Left lung (tissue), 10 donors: ENCODE measurements around the gene USO1. TPM values are rescaled to one million over a fixed set of nuclear protein-coding genes. Genes with fewer than 3 reads are reported as not detected.
"Not testable (repeated sequence)": the region's sequence is repeated elsewhere in the genome, so short reads cannot be mapped to it uniquely, and the experiment has no call there.

Source experiments
- ATAC-seq: fragments of 200-7000 bp; cut with Tn5 transposase; one replicate; pipeline ENCODE4 v1.9.1; 2020; ENCODE audit warnings: moderate library complexity
- DNase-seq, 4 donors: peaks; one replicate each; pipeline ENCODE4 v3.0.0-alpha.2; 2013 to 2020
- H3K27ac ChIP-seq, 2 donors: fragments of 200-600 bp; sonication (generic) in 1 of 2; one replicate each; pipeline versions ENCODE4 v1.5.0 to v1.8.0; 2020 to 2021
- H3K27me3 ChIP-seq, 2 donors: fragments of 200-600 bp; sonication (generic) in 1 of 2; one replicate each; pipeline versions ENCODE4 v1.5.0 to v1.8.0; 2020 to 2021
- H3K36me3 ChIP-seq, 2 donors: fragments of 200-600 bp; sonication (generic) in 1 of 2; one replicate each; pipeline versions ENCODE4 v1.5.0 to v1.8.0; 2020 to 2021
- H3K4me1 ChIP-seq, 2 donors: fragments of 200-600 bp; one replicate each; pipeline ENCODE4 v1.8.0; 2021
- H3K4me3 ChIP-seq, 2 donors: fragments of 200-600 bp; sonication (generic) in 1 of 2; one replicate each; pipeline versions ENCODE4 v1.5.0 to v1.8.0; 2020 to 2021; ENCODE audit warnings: mild to moderate bottlenecking in 1 of 2
- H3K9me3 ChIP-seq, 2 donors: fragments of 200-600 bp; sonication (generic) in 1 of 2; one replicate each; pipeline versions ENCODE4 v1.5.0 to v1.8.0; 2020 to 2021
- intact Hi-C, 2 donors: fragments of 100-400 bp; cut with DNase I; formaldehyde crosslinking; loops; one replicate each; pipeline versions ENCODE4 v1.11.2 to v1.14.2; 2022
- polyA plus RNA-seq, 6 donors: library from polyadenylated mRNA; unstranded; fragments of 120-200 nt; gene quantifications; one replicate each; pipeline ENCODE4 v1.2.1, GENCODE V29; 2013; ENCODE audit not compliant: insufficient read length in 6 of 6
- total RNA-seq, 2 donors: library from RNA; stranded (reverse); fragmentation: NEBNext Ultra II Directional; extraction: Animal tissue kit (Norgen Biotek cat#: 25700); gene quantifications; one replicate each; pipeline ENCODE4 v1.2.1, GENCODE V29; 2021
- TF ChIP-seq, protein P1 (sequence below), 2 donors: fragments of 200-600 bp; sonication (generic) in 1 of 2; IDR thresholded peaks; one replicate each; pipeline versions ENCODE4 v1.5.0 to v1.8.0; 2021; ENCODE audit warnings: antibody characterized with exemption in 2 of 2
- donor health status: DM: no; HTN: yes; CAD: no.
- donor health status: DM: no; HTN: no; CAD: no.

The USO1 gene
- total and polyA plus RNA-seq, 8 donors: 64.2 to 86.1 (median 74.5) TPM

DNA sequence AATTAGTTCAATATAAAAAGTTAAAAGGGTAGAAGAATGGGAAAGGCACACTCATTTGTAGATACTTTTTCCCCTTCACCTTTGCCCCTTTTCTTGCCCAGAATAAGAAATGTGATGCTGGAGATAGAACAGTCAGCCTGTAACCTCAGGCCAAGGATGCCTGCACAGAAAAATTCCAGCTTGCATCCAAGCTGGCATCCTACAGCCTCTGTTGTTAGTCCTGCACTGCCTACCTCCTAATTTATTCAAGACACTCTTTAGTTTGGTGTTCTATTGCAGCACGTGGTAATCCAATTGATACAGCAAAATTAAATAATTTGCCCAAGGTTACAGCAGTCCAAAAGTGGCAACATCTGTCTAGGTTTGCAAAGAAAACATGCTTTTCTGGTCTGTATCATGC, 9.7 kb upstream of the USO1 start:
- no peak overlapping the region for H3K4me3 ChIP-seq
- ATAC-seq: no peak
- TF ChIP-seq, protein P1, sequence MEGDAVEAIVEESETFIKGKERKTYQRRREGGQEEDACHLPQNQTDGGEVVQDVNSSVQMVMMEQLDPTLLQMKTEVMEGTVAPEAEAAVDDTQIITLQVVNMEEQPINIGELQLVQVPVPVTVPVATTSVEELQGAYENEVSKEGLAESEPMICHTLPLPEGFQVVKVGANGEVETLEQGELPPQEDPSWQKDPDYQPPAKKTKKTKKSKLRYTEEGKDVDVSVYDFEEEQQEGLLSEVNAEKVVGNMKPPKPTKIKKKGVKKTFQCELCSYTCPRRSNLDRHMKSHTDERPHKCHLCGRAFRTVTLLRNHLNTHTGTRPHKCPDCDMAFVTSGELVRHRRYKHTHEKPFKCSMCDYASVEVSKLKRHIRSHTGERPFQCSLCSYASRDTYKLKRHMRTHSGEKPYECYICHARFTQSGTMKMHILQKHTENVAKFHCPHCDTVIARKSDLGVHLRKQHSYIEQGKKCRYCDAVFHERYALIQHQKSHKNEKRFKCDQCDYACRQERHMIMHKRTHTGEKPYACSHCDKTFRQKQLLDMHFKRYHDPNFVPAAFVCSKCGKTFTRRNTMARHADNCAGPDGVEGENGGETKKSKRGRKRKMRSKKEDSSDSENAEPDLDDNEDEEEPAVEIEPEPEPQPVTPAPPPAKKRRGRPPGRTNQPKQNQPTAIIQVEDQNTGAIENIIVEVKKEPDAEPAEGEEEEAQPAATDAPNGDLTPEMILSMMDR (IDR thresholded peaks at IDR 0.05): no peak
- no peaks in the 10 kb centered on the region for H3K4me1 ChIP-seq
- no peaks in the 10 kb centered on the region for H3K36me3 ChIP-seq
- no peaks in the 10 kb centered on the region for H3K27me3 ChIP-seq
- H3K9me3 ChIP-seq: no peaks in the 10 kb centered on the region
- intact Hi-C loops: no loop called here
- DNase-seq: no peak
- H3K27ac ChIP-seq: no peak overlapping the region

DNA sequence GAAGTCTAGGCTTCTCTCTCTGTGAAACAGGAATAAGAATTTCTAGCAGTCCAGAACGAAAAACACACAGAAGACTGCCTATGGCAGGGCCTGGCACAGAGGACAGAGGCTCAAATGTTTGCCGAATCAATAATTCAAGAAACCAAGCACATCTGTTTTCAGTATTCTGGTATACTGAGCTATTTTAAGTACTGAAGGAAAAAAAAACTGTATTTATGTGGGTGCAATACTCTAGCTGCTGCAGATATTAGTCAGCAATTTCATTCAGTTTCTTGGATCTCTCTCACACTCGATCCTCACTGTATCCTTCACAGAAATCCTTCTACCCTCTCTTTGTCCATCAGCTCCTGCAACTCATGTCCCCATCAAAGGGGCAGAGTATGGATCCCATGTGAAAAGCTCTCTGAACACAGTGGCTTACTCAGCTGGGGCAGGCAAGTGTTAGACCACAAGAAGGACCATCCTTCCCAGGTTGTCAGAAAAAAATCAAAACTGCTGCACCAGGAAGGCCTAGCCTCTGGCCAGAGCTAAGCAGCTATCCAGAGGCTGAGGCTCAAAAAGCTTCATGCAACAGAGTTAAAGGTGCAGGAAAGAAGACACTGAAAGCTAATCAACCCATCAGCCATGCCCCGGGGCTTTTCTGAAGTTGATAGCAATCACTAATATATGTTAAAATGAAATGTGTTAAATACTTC, 9.1 kb upstream of the USO1 start:
- H3K4me3 ChIP-seq: no peak overlapping the region
- TF ChIP-seq, protein P1 (IDR thresholded peaks at IDR 0.05): no peak
- H3K4me1 ChIP-seq: no peaks in the 10 kb centered on the region
- H3K9me3 ChIP-seq: no peaks in the 10 kb centered on the region
- ATAC-seq (no peak), DNase-seq (no peak)
- intact Hi-C loops: no loop called here
- H3K27me3 ChIP-seq: no peaks in the 10 kb centered on the region
- H3K27ac ChIP-seq: peak overlapping the region in 1 of 2 donors; percentile 0
- no peaks in the 10 kb centered on the region for H3K36me3 ChIP-seq

DNA sequence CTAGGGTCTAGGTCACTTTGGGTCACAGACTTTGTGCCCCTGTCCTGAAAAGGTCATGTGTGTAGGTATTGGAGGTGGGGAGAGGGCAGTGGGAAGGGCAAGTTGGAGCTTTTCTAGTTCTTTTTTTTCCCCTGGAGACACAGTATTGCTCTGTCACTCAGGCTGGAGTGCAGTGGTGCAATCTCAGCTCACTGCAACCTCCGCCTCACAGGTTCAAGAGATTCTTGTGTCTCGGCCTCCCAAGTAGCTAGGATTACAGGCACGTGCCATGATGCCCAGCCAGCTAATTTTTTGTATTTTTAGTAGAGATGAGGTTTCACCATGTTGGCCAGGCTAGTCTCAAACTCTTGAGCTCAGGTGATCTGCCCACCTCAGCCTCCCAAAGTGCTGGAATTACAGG, 8.3 kb upstream of the USO1 start:
- H3K36me3 ChIP-seq, H3K9me3 ChIP-seq, intact Hi-C loops, ATAC-seq, H3K4me3 ChIP-seq, H3K27me3 ChIP-seq, DNase-seq, H3K4me1 ChIP-seq, H3K27ac ChIP-seq: not testable (repeated sequence)

- no peak overlapping the region for H3K4me3 ChIP-seq
- TF ChIP-seq, protein P1 (IDR thresholded peaks at IDR 0.05): no peak
- intact Hi-C loops: no loop called here
Measured at GRCh38 chr4:75717408-75717807, 7.0 kb upstream of the USO1 start.

GRCh38 chr4:75718529-75718928, 5.8 kb upstream of the USO1 start:
- Histone ChIP-seq H3K9me3 (no peaks in the 10 kb centered on the region), H3K27ac (no peak overlapping the region), H3K27me3 (no peaks in the 10 kb centered on the region), H3K4me1 (peaks cover 8 to 15% of the 10 kb centered on the region in 2 donors), H3K36me3 (no peaks in the 10 kb centered on the region), H3K4me3 (no peak overlapping the region)
- intact Hi-C loops: no loop called here
- no peak for ATAC-seq
- DNase-seq: no peak
- TF ChIP-seq, protein P1 (IDR thresholded peaks at IDR 0.05): no peak

More at GRCh38 chr4:75717408-75717807, 7.0 kb upstream of the USO1 start:
- no peaks in the 10 kb centered on the region for H3K27me3 ChIP-seq
- peaks cover 0 to 4% of the 10 kb centered on the region in 2 donors for H3K4me1 ChIP-seq
- ATAC-seq: no peak
- no peaks in the 10 kb centered on the region for H3K9me3 ChIP-seq
- DNase-seq: no peak
- H3K36me3 ChIP-seq: no peaks in the 10 kb centered on the region
- no peak overlapping the region for H3K27ac ChIP-seq

- intact Hi-C loops: loop anchor here in 1 of 2 donors (10.0 kb wide), 1 partner anchor 48 kb away; the partner anchor contains the start of gene G3BP2
- Histone ChIP-seq H3K27me3 (no peaks in the 10 kb centered on the region), H3K9me3 (no peaks in the 10 kb centered on the region), H3K27ac (no peak overlapping the region), H3K36me3 (no peaks in the 10 kb centered on the region), H3K4me3 (no peak overlapping the region), H3K4me1 (peaks cover 24 to 39% of the 10 kb centered on the region in 2 donors)
- DNase-seq (no peak), ATAC-seq (no peak)
- TF ChIP-seq, protein P1 (IDR thresholded peaks at IDR 0.05): no peak
Measured at GRCh38 chr4:75722417-75722816, 2.0 kb upstream of the USO1 start.
